Adrenal gland (tissue), 12 donors: ENCODE results near the gene SLC17A3. TPM values are rescaled to one million over a fixed set of nuclear protein-coding genes. Genes with fewer than 3 reads are reported as not detected.

Experiments
- DNase-seq, 7 donors: peaks; one replicate each; pipeline ENCODE4 v3.0.0-alpha.2; 2019 to 2020
- H3K27ac ChIP-seq, 5 donors: fragments of 200-600 bp; sonication (generic) in 4 of 5; 1 replicate in 3 of 5; 2 replicates in 2 of 5; pipeline versions ENCODE4 v1.5.1 to v1.8.0; 2016 to 2020; ENCODE audit warnings: mild to moderate bottlenecking in 1 of 5
- H3K27me3 ChIP-seq: fragments of 200-600 bp; 2 replicates; pipeline ENCODE4 v1.8.0; 2021
- H3K36me3 ChIP-seq, 2 donors: fragments of 200-600 bp; replicated peaks in 1 of 2; 1 replicate in 1 of 2; 2 replicates in 1 of 2; pipeline versions ENCODE4 v1.5.1 to v1.8.0; 2018 to 2022
- H3K4me1 ChIP-seq, 2 donors: fragments of 200-600 bp; replicated peaks in 1 of 2; 1 replicate in 1 of 2; 2 replicates in 1 of 2; pipeline versions ENCODE4 v1.5.1 to v1.8.0; 2018 to 2021
- H3K4me3 ChIP-seq, 4 donors: fragments of 200-600 bp; sonication (generic) in 3 of 4; one replicate each; pipeline ENCODE4 v1.5.1; 2016 to 2018
- H3K9me3 ChIP-seq, 3 donors: fragments of 200-600 bp; sonication (generic) in 1 of 3; replicated peaks in 1 of 3; 1 replicate in 2 of 3; 2 replicates in 1 of 3; pipeline versions ENCODE4 v1.5.1 to v1.8.0; 2016 to 2021
- CTCF ChIP-seq, 6 experiments: fragments of 450-650 bp in 4 of 6; fragments of 200-600 bp in 2 of 6; sonication (generic) in 1 of 6; IDR thresholded peaks; 1 replicate in 5 of 6; 2 replicates in 1 of 6; pipeline versions ENCODE4 v1.5.1 to v1.8.0; 2016 to 2021; ENCODE audit warnings: antibody characterized with exemption in 6 of 6, mild to moderate bottlenecking in 2 of 6, moderate library complexity in 1 of 6
- POLR2A ChIP-seq, 2 donors: fragments of 450-650 bp; IDR thresholded peaks; one replicate each; pipeline ENCODE4 v1.6.1; 2017; ENCODE audit warnings: antibody characterized with exemption in 2 of 2, mild to moderate bottlenecking in 2 of 2, moderate library complexity in 1 of 2
- WGBS, 4 donors: extraction: QIAGEN DNeasy Blood & Tissue Kit in 2 of 4; methylation state at CpG; one replicate each; pipeline versions ENCODE4 v1.1.5 to v1.1.7; 2013 to 2017; 5-methylcytosine and 5-hydroxymethylcytosine counted together
- intact Hi-C, 2 donors: fragments of 100-400 bp; cut with DNase I; formaldehyde crosslinking; loops; one replicate each; pipeline versions ENCODE4 v1.14.1 to v1.15.0; 2022 to 2023
- polyA plus RNA-seq, 3 donors: library from polyadenylated mRNA; stranded (reverse); fragments of 200-250 nt in 2 of 3; fragments of 350-450 nt in 1 of 3; fragmentation: Illumina TruSeq in 1 of 3; extraction: RNeasy Lipid Tissue Mini Kit (QIAGEN cat#74804) in 1 of 3; gene quantifications; one replicate each; pipeline ENCODE4 v1.2.3, GENCODE V29; 2013 to 2014
- total RNA-seq, 9 donors: library from RNA; depleted of rRNA in 4 of 9; stranded (reverse); fragments of >200 nt in 4 of 9; fragments of 120-200 nt in 1 of 9; fragmentation: NEBNext Ultra II Directional in 1 of 9; extraction: Animal tissue kit (Norgen Biotek cat#: 25700) in 1 of 9; gene quantifications; one replicate each; pipeline versions ENCODE4 v1.1.0 to v1.2.4, GENCODE V29; 2013 to 2023
- donor health status: healthy with polysubstance abuse.
- donor health status: Bipolar disorder and iron deficiency.
- donor health status: DM: yes; HTN: yes; CAD: no.
- donor health status: DM: no; HTN: no; CAD: no.
- donor health status: DM: no; HTN: no; CAD: no.
- donor health status: DM: yes; HTN: yes; CAD: no.

SLC17A3 gene
- total and polyA plus RNA-seq, 12 donors: 0.20 to 2.1 (median 0.77) TPM; not detected in 1

- no peak for TF ChIP-seq CTCF (IDR thresholded peaks at IDR 0.05)
- no peak for TF ChIP-seq POLR2A (IDR thresholded peaks at IDR 0.05)
- intact Hi-C loops: no loop called here
- no peak overlapping the region for H3K4me3 ChIP-seq
- H3K9me3 ChIP-seq: no peaks in the 10 kb centered on the region
- WGBS, 4 donors: 51 to 59% (median 52%) methylated on average over 8 of the region's 8 CpGs
- no peaks in the 10 kb centered on the region for H3K27me3 ChIP-seq
- H3K4me1 ChIP-seq: no peaks in the 10 kb centered on the region
- H3K27ac ChIP-seq: peak overlapping the region in 1 of 5 donors; percentile 6
- no peaks in the 10 kb centered on the region for H3K36me3 ChIP-seq
- DNase-seq: no peak
These were observed 38.4 kb downstream of the SLC17A3 start for GRCh38 chr6:25835442-25836283.

GRCh38 chr6:25834950-25835349 lies 39.1 kb downstream of the SLC17A3 start:
- no peaks in the 10 kb centered on the region for H3K9me3 ChIP-seq
- WGBS, 4 donors: 48 to 66% (median 61%) methylated on average over 1 of the region's 1 CpG
- intact Hi-C loops: no loop called here
- no peaks in the 10 kb centered on the region for H3K36me3 ChIP-seq
- no peak overlapping the region for H3K27ac ChIP-seq
- DNase-seq: no peak
- H3K27me3 ChIP-seq: no peaks in the 10 kb centered on the region
- H3K4me1 ChIP-seq: no peaks in the 10 kb centered on the region
- no peak for TF ChIP-seq POLR2A (IDR thresholded peaks at IDR 0.05)
- no peak overlapping the region for H3K4me3 ChIP-seq

- Histone ChIP-seq H3K4me1 (no peaks in the 10 kb centered on the region), H3K4me3 (no peak overlapping the region), H3K9me3 (no peaks in the 10 kb centered on the region), H3K36me3 (no peaks in the 10 kb centered on the region), H3K27me3 (no peaks in the 10 kb centered on the region), H3K27ac (no peak overlapping the region)
- no peak for TF ChIP-seq POLR2A (IDR thresholded peaks at IDR 0.05)
- TF ChIP-seq CTCF (IDR thresholded peaks at IDR 0.05): no peak
- intact Hi-C loops: no loop called here
- no peak for DNase-seq
These were observed 40.9 kb downstream of the SLC17A3 start for GRCh38 chr6:25833136-25833535.

GRCh38 chr6:25832670-25833069 lies 41.4 kb downstream of the SLC17A3 start:
- DNase-seq: no peak
- Histone ChIP-seq H3K4me3 (no peak overlapping the region), H3K4me1 (no peaks in the 10 kb centered on the region), H3K9me3 (no peaks in the 10 kb centered on the region), H3K27ac (no peak overlapping the region), H3K27me3 (no peaks in the 10 kb centered on the region), H3K36me3 (no peaks in the 10 kb centered on the region)
- 80 to 93% (median 88%) methylated on average over 3 of the region's 3 CpGs for WGBS, 4 donors
- TF ChIP-seq POLR2A (IDR thresholded peaks at IDR 0.05) (no peak), CTCF (IDR thresholded peaks at IDR 0.05) (no peak)
- intact Hi-C loops: no loop called here

GRCh38 chr6:25832307-25832662 lies 41.8 kb downstream of the SLC17A3 start:
- no peak for TF ChIP-seq CTCF (IDR thresholded peaks at IDR 0.05)
- no peak for TF ChIP-seq POLR2A (IDR thresholded peaks at IDR 0.05)

More at GRCh38 chr6:25832307-25832662, 41.8 kb downstream of the SLC17A3 start:
- intact Hi-C loops: no loop called here
- Histone ChIP-seq H3K4me1 (no peaks in the 10 kb centered on the region), H3K27me3 (no peaks in the 10 kb centered on the region), H3K9me3 (no peaks in the 10 kb centered on the region), H3K36me3 (no peaks in the 10 kb centered on the region), H3K4me3 (no peak overlapping the region), H3K27ac (no peak overlapping the region)
- DNase-seq: no peak
